Mesendoderm (in vitro differentiated cells): Measurements from ENCODE around the gene BMS1. TPM values are rescaled to one million over a fixed set of nuclear protein-coding genes. Genes with fewer than 3 reads are reported as not detected.

Experiments used
- DNase-seq: peaks from one replicate; pipeline ENCODE4 v3.0.0; 2013
- H2AK5ac ChIP-seq: 2 replicates; pipeline ENCODE4 v1.6.1; 2013; ENCODE audit warnings: low read length, inconsistent platforms
- H2BK120ac ChIP-seq: 2 replicates; pipeline ENCODE4 v1.6.1; 2013; ENCODE audit warnings: low read depth, mild to moderate bottlenecking, low read length, moderate library complexity, mixed read lengths
- H2BK15ac ChIP-seq: replicated peaks from 2 replicates; pipeline ENCODE4 v1.6.1; 2013; ENCODE audit warnings: low read depth, mild to moderate bottlenecking, moderate library complexity
- H2BK5ac ChIP-seq: 2 replicates; pipeline ENCODE4 v1.6.1; 2013; ENCODE audit warnings: low read length, inconsistent platforms
- H3K18ac ChIP-seq: 2 replicates; pipeline ENCODE4 v1.6.1; 2013; ENCODE audit warnings: mild to moderate bottlenecking, low read length, mixed read lengths
- H3K23ac ChIP-seq: one replicate; pipeline ENCODE4 v1.6.1; 2013; ENCODE audit warnings: low read length
- H3K27ac ChIP-seq: 2 replicates; pipeline ENCODE4 v1.5.1; 2013; ENCODE audit warnings: low read depth, mild to moderate bottlenecking, inconsistent platforms, low read length, moderate library complexity
- H3K27me3 ChIP-seq: 2 replicates; pipeline ENCODE4 v1.6.1; 2013; ENCODE audit warnings: low read length, control low read depth, mild to moderate bottlenecking, inconsistent platforms; ENCODE audit not compliant: insufficient read depth, poor library complexity
- H3K36me3 ChIP-seq: 2 replicates; pipeline ENCODE4 v1.6.1; 2013; ENCODE audit warnings: low read length, inconsistent platforms; ENCODE audit not compliant: control insufficient read depth, insufficient read depth
- H3K4ac ChIP-seq: one replicate; pipeline ENCODE4 v1.6.1; 2013; ENCODE audit warnings: low read depth, mild to moderate bottlenecking, low read length, moderate library complexity
- H3K4me1 ChIP-seq: 2 replicates; pipeline ENCODE4 v1.6.1; 2013; ENCODE audit warnings: low read depth, low read length, inconsistent platforms; ENCODE audit not compliant: control insufficient read depth
- H3K4me2 ChIP-seq: 2 replicates; pipeline ENCODE4 v1.6.1; 2013; ENCODE audit warnings: low read length
- H3K4me3 ChIP-seq: 2 replicates; pipeline ENCODE4 v1.5.1; 2013; ENCODE audit warnings: mild to moderate bottlenecking, low read length
- H3K56ac ChIP-seq: one replicate; pipeline ENCODE4 v1.6.1; 2013; ENCODE audit warnings: low read length
- H3K79me1 ChIP-seq: 2 replicates; pipeline ENCODE4 v1.6.1; 2013; ENCODE audit warnings: low read length, inconsistent platforms
- H3K79me2 ChIP-seq: 2 replicates; pipeline ENCODE4 v1.6.1; 2013; ENCODE audit warnings: mild to moderate bottlenecking, low read length; ENCODE audit not compliant: control insufficient read depth, insufficient read depth
- H3K9ac ChIP-seq: 2 replicates; pipeline ENCODE4 v1.6.1; 2013; ENCODE audit warnings: low read length, inconsistent platforms
- H4K5ac ChIP-seq: one replicate; pipeline ENCODE4 v1.6.1; 2013; ENCODE audit warnings: low read length
- H4K8ac ChIP-seq: one replicate; pipeline ENCODE4 v1.6.1; 2013; ENCODE audit warnings: low read depth, mild to moderate bottlenecking, control low read depth, low read length, moderate library complexity
- WGBS: extraction: QIAGEN DNeasy Blood & Tissue Kit; methylation state at CpG from one replicate; pipeline ENCODE4 v1.1.7; 2013; ENCODE audit warnings: low lambda C conversion rate, missing lambda C conversion rate; ENCODE audit not compliant: insufficient coverage; ENCODE audit errors: extremely low coverage; 5-methylcytosine and 5-hydroxymethylcytosine counted together
- small RNA-seq: library from polyadenylated mRNA; stranded (forward); fragments of <200 nt; extraction: miRNeasy Mini kit (QIAGEN cat#:217004); gene quantifications from one replicate; pipeline ENCODE3, GENCODE V24; 2013; ENCODE audit not compliant: insufficient read depth

The BMS1 gene

DNA sequence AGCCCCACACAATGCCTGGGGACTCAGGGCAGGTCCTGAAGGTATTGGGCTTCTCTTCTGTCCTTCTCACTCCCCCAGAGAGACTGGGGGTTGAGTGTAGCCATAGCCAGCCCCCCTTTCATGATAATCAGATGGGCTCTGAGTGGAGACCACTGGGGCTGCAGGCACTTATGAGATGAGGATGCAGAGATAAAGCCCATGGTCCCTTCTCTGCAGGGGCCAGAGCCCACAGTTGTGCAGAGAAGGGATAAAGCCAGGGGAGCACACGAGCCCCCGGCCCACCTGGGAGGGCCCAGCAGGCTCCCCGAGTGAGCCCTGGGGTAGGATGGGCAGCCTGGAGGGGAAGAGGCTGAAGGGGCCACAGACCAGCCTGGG lies 96.2 kb downstream of the BMS1 start:
- H3K23ac ChIP-seq = no peak overlapping the region
- H2BK120ac ChIP-seq = no peak overlapping the region
- H3K79me2 ChIP-seq = no peaks in the 10 kb centered on the region
- no peaks in the 10 kb centered on the region for H3K36me3 ChIP-seq
- no peak overlapping the region for H2BK15ac ChIP-seq
- H3K4me3 ChIP-seq = no peak overlapping the region
- H3K4me2 ChIP-seq = no peak overlapping the region
- no peak overlapping the region for H3K56ac ChIP-seq
- no peak overlapping the region for H4K5ac ChIP-seq
- H3K27ac ChIP-seq = no peak overlapping the region
- no peaks in the 10 kb centered on the region for H3K79me1 ChIP-seq
- H3K27me3 ChIP-seq = no peaks in the 10 kb centered on the region
- no peak overlapping the region for H3K18ac ChIP-seq
- no peaks in the 10 kb centered on the region for H3K4me1 ChIP-seq
- no peak overlapping the region for H2AK5ac ChIP-seq
- H3K9ac ChIP-seq = no peak overlapping the region
- H4K8ac ChIP-seq = no peak overlapping the region
- no peak overlapping the region for H3K4ac ChIP-seq
- no CpG with 5 or more reads among the region's 3 CpGs for WGBS
- H2BK5ac ChIP-seq = no peak overlapping the region
- DNase-seq = no peak

DNA sequence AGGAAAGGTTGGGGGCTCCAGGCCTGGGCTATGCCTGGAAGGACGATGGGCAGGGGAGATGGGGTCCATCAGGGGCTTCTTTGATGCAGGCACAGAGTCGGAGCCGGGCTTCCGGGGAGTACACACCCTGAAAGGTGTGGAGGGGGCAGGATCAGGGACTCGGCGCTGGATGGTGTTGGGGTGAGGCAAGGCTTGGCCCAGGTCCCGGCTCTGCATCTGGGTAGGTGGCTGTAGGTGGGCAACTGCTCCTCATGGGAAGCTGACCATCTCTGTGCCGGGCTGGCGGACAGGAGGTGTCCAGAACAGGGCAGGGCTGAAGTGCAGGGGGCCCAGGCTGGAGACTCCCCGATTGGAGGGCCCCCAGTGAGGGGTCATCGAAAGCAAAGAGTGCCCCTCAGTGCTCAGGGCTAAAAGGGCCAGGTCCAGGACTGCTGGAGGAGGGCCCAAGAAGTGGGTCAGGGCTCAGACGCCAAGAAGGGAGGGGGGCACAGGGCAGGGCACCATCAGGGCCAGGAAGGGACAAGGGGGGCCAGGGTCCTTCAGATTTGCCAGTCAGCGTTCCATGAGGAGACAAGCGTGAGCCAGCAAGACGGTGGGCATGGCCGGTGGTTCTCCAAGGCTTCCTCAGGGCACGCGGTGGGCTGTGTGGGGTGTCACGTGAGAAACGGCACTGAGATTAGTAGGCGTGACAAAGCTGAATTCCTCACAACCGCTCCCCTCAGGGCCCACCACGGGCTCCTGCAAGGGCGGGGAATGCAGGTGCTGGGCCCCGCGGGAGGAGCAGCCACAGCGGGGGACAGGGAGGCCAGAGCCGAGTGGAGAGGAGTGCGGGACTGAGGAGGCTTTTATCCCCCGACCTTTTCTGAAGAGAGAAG lies 97.0 kb downstream of the BMS1 start:
- Histone ChIP-seq H3K4me3 (no peak overlapping the region), H3K79me2 (no peaks in the 10 kb centered on the region), H3K36me3 (no peaks in the 10 kb centered on the region), H4K8ac (no peak overlapping the region), H3K27me3 (no peaks in the 10 kb centered on the region), H3K4me2 (no peak overlapping the region), H4K5ac (no peak overlapping the region), H3K23ac (no peak overlapping the region), H2AK5ac (no peak overlapping the region), H3K18ac (no peak overlapping the region), H3K4ac (no peak overlapping the region), H3K27ac (no peak overlapping the region), H2BK5ac (no peak overlapping the region), H3K56ac (no peak overlapping the region), H3K79me1 (no peaks in the 10 kb centered on the region), H3K9ac (no peak overlapping the region), H3K4me1 (no peaks in the 10 kb centered on the region), H2BK15ac (no peak overlapping the region), H2BK120ac (no peak overlapping the region)
- no CpG with 5 or more reads among the region's 30 CpGs for WGBS
- DNase-seq = no peak

GRCh38 chr10:42880255-42880620 lies 97.6 kb downstream of the BMS1 start:
- Histone ChIP-seq H3K27me3 (no peaks in the 10 kb centered on the region), H3K9ac (no peak overlapping the region), H3K4ac (no peak overlapping the region), H4K8ac (no peak overlapping the region), H3K4me1 (no peaks in the 10 kb centered on the region), H3K18ac (no peak overlapping the region), H3K4me2 (no peak overlapping the region), H2BK120ac (no peak overlapping the region), H3K36me3 (no peaks in the 10 kb centered on the region), H3K56ac (no peak overlapping the region), H3K27ac (no peak overlapping the region), H3K23ac (no peak overlapping the region), H4K5ac (no peak overlapping the region), H2AK5ac (no peak overlapping the region), H2BK5ac (no peak overlapping the region), H3K79me1 (no peaks in the 10 kb centered on the region), H3K4me3 (no peak overlapping the region), H2BK15ac (no peak overlapping the region), H3K79me2 (no peaks in the 10 kb centered on the region)
- WGBS = no CpG with 5 or more reads among the region's 16 CpGs
- no peak for DNase-seq

- Histone ChIP-seq H3K56ac (no peak overlapping the region), H3K27ac (no peak overlapping the region), H3K4ac (no peak overlapping the region), H3K4me3 (no peak overlapping the region), H3K23ac (no peak overlapping the region), H3K36me3 (no peaks in the 10 kb centered on the region), H3K4me1 (no peaks in the 10 kb centered on the region), H2AK5ac (no peak overlapping the region), H3K9ac (no peak overlapping the region), H3K79me1 (no peaks in the 10 kb centered on the region), H2BK5ac (no peak overlapping the region), H3K79me2 (no peaks in the 10 kb centered on the region), H3K27me3 (no peaks in the 10 kb centered on the region), H3K18ac (no peak overlapping the region), H4K8ac (no peak overlapping the region), H2BK120ac (no peak overlapping the region), H2BK15ac (no peak overlapping the region), H3K4me2 (no peak overlapping the region), H4K5ac (no peak overlapping the region)
- no peak for DNase-seq
- WGBS = no CpG with 5 or more reads among the region's 3 CpGs
Measured at GRCh38 chr10:42882597-42882996, 100.0 kb downstream of the BMS1 start.

Small RNA genes within 50 kb of the gene (small RNA-seq; reads per million reads assigned to genes)
- gene RNU6-885P = not detected
